ENCODE results near the gene KCNJ8. TPM values are rescaled to one million over a fixed set of nuclear protein-coding genes. Genes with fewer than 3 reads are reported as not detected.
A peak's percentile ranks its signal among the peaks of the same experiment; 100 is the strongest.
"Not testable (repeated sequence)": the region's sequence is repeated elsewhere in the genome, so short reads cannot be mapped to it uniquely, and the experiment has no call there.

KCNJ8 gene
- not detected for total RNA-seq

- H3K27me3 Mint-ChIP-seq: peaks cover 48% of the 10 kb centered on the region
- no peaks in the 10 kb centered on the region for H3K36me3 Mint-ChIP-seq (ENCODE audit: low read depth)
- no peak within 1 kb of the TSS for H3K27ac Mint-ChIP-seq
- H3K4me3 Mint-ChIP-seq: peak within 1 kb of the TSS; percentile 28
- no peaks in the 10 kb centered on the region for H3K9me3 Mint-ChIP-seq
- H3K4me1 Mint-ChIP-seq: peaks cover 10% of the 10 kb centered on the region
- peak; percentile 21 for ATAC-seq (replicated peaks)
These were observed at the start of gene KCNJ8 for GRCh38 chr12:21774358-21775132. Gene KCNJ8, minus strand, starts transcription at chr12:21774706. Its CDS starts 1,090 bp downstream, at chr12:21773616.

DNA sequence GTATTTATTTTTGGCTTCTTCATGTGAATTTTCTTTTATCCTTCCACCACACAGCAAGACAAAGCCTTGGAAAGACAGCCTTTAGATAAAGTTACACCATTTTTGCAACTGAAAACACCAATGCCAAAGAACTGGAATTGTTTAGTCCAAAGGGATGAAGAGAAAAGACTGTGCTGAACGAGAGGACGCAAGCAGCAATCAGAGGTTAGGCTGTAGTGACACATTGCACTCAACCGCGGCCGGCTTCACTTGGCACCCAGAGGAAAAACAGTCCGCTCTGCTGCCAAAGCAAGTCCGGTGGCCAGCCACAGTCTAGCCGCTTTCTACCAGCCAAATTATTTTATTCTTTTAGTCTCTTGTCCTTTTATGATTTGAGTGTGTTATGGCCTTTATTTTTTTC lies 49.1 kb upstream of the KCNJ8 start:
- H3K27ac Mint-ChIP-seq: no peak overlapping the region
- peaks cover 12% of the 10 kb centered on the region for H3K27me3 Mint-ChIP-seq
- H3K9me3 Mint-ChIP-seq: no peaks in the 10 kb centered on the region
- H3K36me3 Mint-ChIP-seq (ENCODE audit: low read depth): no peaks in the 10 kb centered on the region
- ATAC-seq (replicated peaks): no peak
- no peak overlapping the region for H3K4me3 Mint-ChIP-seq
- no peaks in the 10 kb centered on the region for H3K4me1 Mint-ChIP-seq

DNA sequence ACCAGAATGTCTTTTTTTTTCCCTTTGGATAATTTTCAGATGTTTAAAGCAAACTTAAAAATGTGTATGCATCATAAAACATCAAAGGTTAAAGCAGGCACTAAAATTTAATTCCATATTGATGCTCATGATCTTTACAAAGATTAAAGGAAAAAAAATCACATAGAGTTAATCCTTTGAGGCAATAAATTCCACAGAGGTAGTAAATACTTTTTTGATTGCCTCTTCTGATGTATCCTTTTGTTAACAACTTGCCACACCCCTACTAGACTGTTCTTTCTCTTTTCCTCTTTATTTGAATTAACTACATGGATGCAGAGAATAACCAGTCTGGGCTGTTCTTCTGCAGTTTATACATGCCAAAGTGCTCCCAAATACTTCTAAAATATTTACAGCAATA lies 45.2 kb upstream of the KCNJ8 start:
- no peak for ATAC-seq (replicated peaks)
- Mint-ChIP-seq H3K9me3 (no peaks in the 10 kb centered on the region), H3K27me3 (peaks cover 6% of the 10 kb centered on the region), H3K27ac (no peak overlapping the region), H3K4me3 (no peak overlapping the region), H3K4me1 (no peaks in the 10 kb centered on the region), H3K36me3 (ENCODE audit: low read depth) (no peaks in the 10 kb centered on the region)

GRCh38 chr12:21819236-21819635 lies 44.7 kb upstream of the KCNJ8 start:
- ATAC-seq (replicated peaks): no peak
- Mint-ChIP-seq H3K36me3 (ENCODE audit: low read depth) (no peaks in the 10 kb centered on the region), H3K4me3 (no peak overlapping the region), H3K9me3 (no peaks in the 10 kb centered on the region), H3K27me3 (peaks cover 4% of the 10 kb centered on the region), H3K27ac (no peak overlapping the region), H3K4me1 (no peaks in the 10 kb centered on the region)

- H3K9me3 Mint-ChIP-seq: no peaks in the 10 kb centered on the region
- peaks cover 4% of the 10 kb centered on the region for H3K27me3 Mint-ChIP-seq
- no peak for ATAC-seq (replicated peaks)
- no peak overlapping the region for H3K27ac Mint-ChIP-seq
- H3K4me1 Mint-ChIP-seq: no peaks in the 10 kb centered on the region
- no peak overlapping the region for H3K4me3 Mint-ChIP-seq
- no peaks in the 10 kb centered on the region for H3K36me3 Mint-ChIP-seq (ENCODE audit: low read depth)
These were observed 44.1 kb upstream of the KCNJ8 start for GRCh38 chr12:21818627-21819026.

- Mint-ChIP-seq H3K4me3 (no peak overlapping the region), H3K36me3 (ENCODE audit: low read depth) (no peaks in the 10 kb centered on the region)
- ATAC-seq (replicated peaks): no peak
These were observed 41.0 kb upstream of the KCNJ8 start for GRCh38 chr12:21815306-21816062.

GRCh38 chr12:21814814-21815213 lies 40.3 kb upstream of the KCNJ8 start:
- no peak overlapping the region for H3K4me3 Mint-ChIP-seq
- ATAC-seq (replicated peaks): no peak
- H3K4me1 Mint-ChIP-seq: no peaks in the 10 kb centered on the region
- peaks cover 4% of the 10 kb centered on the region for H3K9me3 Mint-ChIP-seq
- H3K27ac Mint-ChIP-seq: no peak overlapping the region
- H3K36me3 Mint-ChIP-seq (ENCODE audit: low read depth): no peaks in the 10 kb centered on the region
- H3K27me3 Mint-ChIP-seq: no peaks in the 10 kb centered on the region

More at GRCh38 chr12:21815306-21816062, 41.0 kb upstream of the KCNJ8 start:
- Mint-ChIP-seq H3K9me3 (no peaks in the 10 kb centered on the region), H3K27me3 (peaks cover under 1% of the 10 kb centered on the region), H3K27ac (no peak overlapping the region), H3K4me1 (no peaks in the 10 kb centered on the region)

- no peaks in the 10 kb centered on the region for H3K27me3 Mint-ChIP-seq
- H3K4me1 Mint-ChIP-seq: no peaks in the 10 kb centered on the region
- H3K4me3 Mint-ChIP-seq: no peak overlapping the region
- no peak for ATAC-seq (replicated peaks)
- no peaks in the 10 kb centered on the region for H3K36me3 Mint-ChIP-seq (ENCODE audit: low read depth)
- H3K27ac Mint-ChIP-seq: no peak overlapping the region
- peaks cover 4% of the 10 kb centered on the region for H3K9me3 Mint-ChIP-seq
These were observed 39.8 kb upstream of the KCNJ8 start for GRCh38 chr12:21814327-21814726.

DNA sequence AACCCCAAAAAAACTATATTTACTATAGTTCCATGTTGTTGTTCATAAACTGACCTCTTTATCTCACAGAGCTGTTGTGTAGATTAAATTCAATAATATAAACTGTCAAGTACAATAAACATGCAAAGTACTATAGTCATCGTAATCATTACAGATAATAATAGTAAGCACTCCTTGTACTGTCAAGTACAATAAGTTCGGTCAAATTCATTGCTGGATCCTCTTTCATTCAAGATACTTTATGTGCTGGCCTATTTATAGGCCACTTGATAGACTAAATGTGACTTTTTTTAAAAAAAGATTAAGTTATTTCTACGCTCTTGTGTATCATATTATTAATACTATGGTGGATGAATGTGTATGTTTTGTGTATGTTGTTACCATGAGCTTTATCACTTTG lies 39.2 kb upstream of the KCNJ8 start:
- no peak for ATAC-seq (replicated peaks)
- Mint-ChIP-seq H3K27me3 (no peaks in the 10 kb centered on the region), H3K36me3 (ENCODE audit: low read depth) (no peaks in the 10 kb centered on the region), H3K4me1 (no peaks in the 10 kb centered on the region), H3K27ac (no peak overlapping the region), H3K9me3 (peaks cover 4% of the 10 kb centered on the region), H3K4me3 (no peak overlapping the region)

- no peak overlapping the region for H3K4me3 Mint-ChIP-seq
- no peaks in the 10 kb centered on the region for H3K4me1 Mint-ChIP-seq
- no peaks in the 10 kb centered on the region for H3K27me3 Mint-ChIP-seq
- H3K9me3 Mint-ChIP-seq: peaks cover 4% of the 10 kb centered on the region
- no peak overlapping the region for H3K27ac Mint-ChIP-seq
- H3K36me3 Mint-ChIP-seq (ENCODE audit: low read depth): no peaks in the 10 kb centered on the region
- ATAC-seq (replicated peaks): no peak
These were observed 38.6 kb upstream of the KCNJ8 start for GRCh38 chr12:21813125-21813524.

- H3K9me3 Mint-ChIP-seq; ATAC-seq (replicated peaks); H3K4me1 Mint-ChIP-seq; H3K4me3 Mint-ChIP-seq; H3K27me3 Mint-ChIP-seq; H3K36me3 Mint-ChIP-seq (ENCODE audit: low read depth); H3K27ac Mint-ChIP-seq: not testable (repeated sequence)
These were observed 37.8 kb upstream of the KCNJ8 start for GRCh38 chr12:21812340-21812739.

DNA sequence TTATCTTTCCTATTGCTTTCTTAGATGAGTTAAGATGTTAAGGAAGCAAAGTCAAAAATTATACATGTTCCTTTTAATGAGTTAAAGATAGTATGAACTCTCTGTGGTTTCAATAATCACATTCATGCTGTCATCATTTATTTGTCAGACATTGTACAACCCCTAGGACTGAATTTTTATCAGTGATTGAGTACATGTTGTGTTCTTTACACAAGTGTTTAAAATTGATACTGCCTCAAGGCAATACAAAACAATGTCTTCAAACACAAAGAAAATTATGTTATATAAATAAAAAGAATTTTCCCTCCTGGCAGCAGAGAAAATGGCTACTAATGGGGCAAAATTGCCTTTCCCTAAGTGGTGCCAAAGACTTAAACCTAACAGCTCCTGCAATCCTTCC lies 34.6 kb upstream of the KCNJ8 start:
- Mint-ChIP-seq H3K9me3 (peaks cover 4% of the 10 kb centered on the region), H3K4me3 (no peak overlapping the region), H3K36me3 (ENCODE audit: low read depth) (no peaks in the 10 kb centered on the region), H3K27me3 (no peaks in the 10 kb centered on the region), H3K27ac (no peak overlapping the region), H3K4me1 (no peaks in the 10 kb centered on the region)
- no peak for ATAC-seq (replicated peaks)

DNA sequence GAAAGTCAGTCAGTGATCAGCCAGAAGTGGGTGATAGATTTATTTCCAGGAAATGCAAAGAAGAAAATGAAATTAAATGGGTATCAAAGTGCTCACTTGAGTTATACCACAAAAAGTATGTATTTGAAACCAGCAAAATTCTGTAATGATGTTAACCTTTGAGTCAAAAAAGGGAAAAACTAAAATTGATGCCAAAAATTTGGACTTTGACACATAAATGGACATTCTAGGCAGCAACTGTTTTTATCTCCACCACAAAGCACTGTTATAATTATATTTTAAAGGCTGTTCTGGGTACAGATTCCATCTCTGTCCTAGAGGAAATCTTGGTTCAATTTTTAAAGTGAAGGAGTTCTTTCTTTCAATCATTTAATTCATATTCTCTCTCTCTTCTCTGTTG lies 31.7 kb upstream of the KCNJ8 start:
- Mint-ChIP-seq H3K27ac (no peak overlapping the region), H3K4me1 (no peaks in the 10 kb centered on the region), H3K36me3 (ENCODE audit: low read depth) (no peaks in the 10 kb centered on the region), H3K27me3 (no peaks in the 10 kb centered on the region), H3K4me3 (no peak overlapping the region), H3K9me3 (peaks cover 4% of the 10 kb centered on the region)
- no peak for ATAC-seq (replicated peaks)

GRCh38 chr12:21801522-21802288 lies 27.2 kb upstream of the KCNJ8 start:
- Mint-ChIP-seq H3K27ac (no peak overlapping the region), H3K27me3 (peaks cover 4% of the 10 kb centered on the region), H3K9me3 (no peaks in the 10 kb centered on the region), H3K4me3 (no peak overlapping the region), H3K36me3 (ENCODE audit: low read depth) (no peaks in the 10 kb centered on the region), H3K4me1 (no peaks in the 10 kb centered on the region)
- no peak for ATAC-seq (replicated peaks)
